ENCODE measurements around the gene CHID1. TPM values are rescaled to one million over a fixed set of nuclear protein-coding genes. Genes with fewer than 3 reads are reported as not detected.

The CHID1 gene
- total and polyA plus RNA-seq, 4 donors: 36.1 to 105 (median 80.9) TPM

GRCh38 chr11:829176-829846, 81.3 kb downstream of the CHID1 start:
- no peak for DNase-seq (ENCODE audit: low read depth in 4 of 6, low spot score in 6 of 6)
- Histone ChIP-seq H3K27ac (ENCODE audit: low read depth, low read length) (peak overlapping the region; percentile 25), H3K9me3 (ENCODE audit: control insufficient read depth, insufficient read depth, low read length) (no peaks in the 10 kb centered on the region), H3K27me3 (ENCODE audit: control insufficient read depth, insufficient read depth, low read length) (peaks cover 75% of the 10 kb centered on the region), H3K4me3 (ENCODE audit: low read depth, low read length) (peak overlapping the region; percentile 12), H3K36me3 (ENCODE audit: control insufficient read depth, insufficient read depth, low read length) (peaks cover 29% of the 10 kb centered on the region), H3K4me1 (ENCODE audit: control insufficient read depth, insufficient read depth, low read length) (peaks cover 81% of the 10 kb centered on the region)
- 17% methylated on average over 40 of the region's 40 CpGs for WGBS (ENCODE audit: insufficient coverage)

- peaks cover 75% of the 10 kb centered on the region for H3K27me3 ChIP-seq (ENCODE audit: control insufficient read depth, insufficient read depth, low read length)
- peak overlapping the region; percentile 25 for H3K27ac ChIP-seq (ENCODE audit: low read depth, low read length)
- no peak for DNase-seq (ENCODE audit: low read depth in 4 of 6, low spot score in 6 of 6)
- H3K9me3 ChIP-seq (ENCODE audit: control insufficient read depth, insufficient read depth, low read length): no peaks in the 10 kb centered on the region
- no peak overlapping the region for H3K4me3 ChIP-seq (ENCODE audit: low read depth, low read length)
- H3K4me1 ChIP-seq (ENCODE audit: control insufficient read depth, insufficient read depth, low read length): peaks cover 74% of the 10 kb centered on the region
- peaks cover 35% of the 10 kb centered on the region for H3K36me3 ChIP-seq (ENCODE audit: control insufficient read depth, insufficient read depth, low read length)
- WGBS (ENCODE audit: insufficient coverage): 38% methylated on average over 16 of the region's 21 CpGs
These were observed 82.0 kb downstream of the CHID1 start for GRCh38 chr11:828506-829175.

GRCh38 chr11:827897-828192, 82.8 kb downstream of the CHID1 start, which contains the start of gene CRACR2B:
CRACR2B (plus strand) TSS chr11:827919; CDS start chr11:828608, 689 bp downstream.
- peak within 1 kb of the TSS; percentile 25 for H3K27ac ChIP-seq (ENCODE audit: low read depth, low read length)
- peaks cover 75% of the 10 kb centered on the region for H3K27me3 ChIP-seq (ENCODE audit: control insufficient read depth, insufficient read depth, low read length)
- H3K9me3 ChIP-seq (ENCODE audit: control insufficient read depth, insufficient read depth, low read length): no peaks in the 10 kb centered on the region
- peaks cover 42% of the 10 kb centered on the region for H3K36me3 ChIP-seq (ENCODE audit: control insufficient read depth, insufficient read depth, low read length)
- 48% methylated on average over 5 of the region's 5 CpGs for WGBS (ENCODE audit: insufficient coverage)
- peaks cover 71% of the 10 kb centered on the region for H3K4me1 ChIP-seq (ENCODE audit: control insufficient read depth, insufficient read depth, low read length)
- no peak for DNase-seq (ENCODE audit: low read depth in 4 of 6, low spot score in 6 of 6)
- H3K4me3 ChIP-seq (ENCODE audit: low read depth, low read length): no peak within 1 kb of the TSS

GRCh38 chr11:827146-827896, 83.3 kb downstream of the CHID1 start:
- WGBS (ENCODE audit: insufficient coverage): 7% methylated on average over 66 of the region's 66 CpGs
- H3K9me3 ChIP-seq (ENCODE audit: control insufficient read depth, insufficient read depth, low read length): no peaks in the 10 kb centered on the region
- DNase-seq (ENCODE audit: low read depth in 4 of 6, low spot score in 6 of 6): no peak
- peaks cover 46% of the 10 kb centered on the region for H3K36me3 ChIP-seq (ENCODE audit: control insufficient read depth, insufficient read depth, low read length)
- no peak overlapping the region for H3K4me3 ChIP-seq (ENCODE audit: low read depth, low read length)
- peaks cover 68% of the 10 kb centered on the region for H3K4me1 ChIP-seq (ENCODE audit: control insufficient read depth, insufficient read depth, low read length)
- H3K27ac ChIP-seq (ENCODE audit: low read depth, low read length): no peak overlapping the region
- peaks cover 73% of the 10 kb centered on the region for H3K27me3 ChIP-seq (ENCODE audit: control insufficient read depth, insufficient read depth, low read length)

GRCh38 chr11:826836-827145, 83.8 kb downstream of the CHID1 start:
- peaks cover 68% of the 10 kb centered on the region for H3K27me3 ChIP-seq (ENCODE audit: control insufficient read depth, insufficient read depth, low read length)
- H3K4me1 ChIP-seq (ENCODE audit: control insufficient read depth, insufficient read depth, low read length): peaks cover 68% of the 10 kb centered on the region
- H3K27ac ChIP-seq (ENCODE audit: low read depth, low read length): no peak overlapping the region
- H3K36me3 ChIP-seq (ENCODE audit: control insufficient read depth, insufficient read depth, low read length): peaks cover 49% of the 10 kb centered on the region
- no peak overlapping the region for H3K4me3 ChIP-seq (ENCODE audit: low read depth, low read length)
- 2% methylated on average over 20 of the region's 22 CpGs for WGBS (ENCODE audit: insufficient coverage)
- no peaks in the 10 kb centered on the region for H3K9me3 ChIP-seq (ENCODE audit: control insufficient read depth, insufficient read depth, low read length)
- DNase-seq (ENCODE audit: low read depth in 4 of 6, low spot score in 6 of 6): no peak

GRCh38 chr11:826227-826621, 84.4 kb downstream of the CHID1 start:
- peaks cover 62% of the 10 kb centered on the region for H3K27me3 ChIP-seq (ENCODE audit: control insufficient read depth, insufficient read depth, low read length)
- no peak overlapping the region for H3K4me3 ChIP-seq (ENCODE audit: low read depth, low read length)
- WGBS (ENCODE audit: insufficient coverage): 67% methylated on average over 2 of the region's 9 CpGs
- H3K4me1 ChIP-seq (ENCODE audit: control insufficient read depth, insufficient read depth, low read length): peaks cover 68% of the 10 kb centered on the region
- H3K9me3 ChIP-seq (ENCODE audit: control insufficient read depth, insufficient read depth, low read length): no peaks in the 10 kb centered on the region
- no peak overlapping the region for H3K27ac ChIP-seq (ENCODE audit: low read depth, low read length)
- no peak for DNase-seq (ENCODE audit: low read depth in 4 of 6, low spot score in 6 of 6)
- peaks cover 54% of the 10 kb centered on the region for H3K36me3 ChIP-seq (ENCODE audit: control insufficient read depth, insufficient read depth, low read length)

- Histone ChIP-seq H3K36me3 (ENCODE audit: control insufficient read depth, insufficient read depth, low read length) (peaks cover 60% of the 10 kb centered on the region), H3K9me3 (ENCODE audit: control insufficient read depth, insufficient read depth, low read length) (no peaks in the 10 kb centered on the region), H3K4me1 (ENCODE audit: control insufficient read depth, insufficient read depth, low read length) (peaks cover 68% of the 10 kb centered on the region), H3K27ac (ENCODE audit: low read depth, low read length) (no peak overlapping the region), H3K4me3 (ENCODE audit: low read depth, low read length) (no peak overlapping the region), H3K27me3 (ENCODE audit: control insufficient read depth, insufficient read depth, low read length) (peaks cover 56% of the 10 kb centered on the region)
- 85% methylated on average over 10 of the region's 12 CpGs for WGBS (ENCODE audit: insufficient coverage)
- no peak for DNase-seq (ENCODE audit: low read depth in 4 of 6, low spot score in 6 of 6)
These were observed 85.0 kb downstream of the CHID1 start for GRCh38 chr11:825366-826226.

- Histone ChIP-seq H3K27ac (ENCODE audit: low read depth, low read length) (no peak overlapping the region), H3K4me3 (ENCODE audit: low read depth, low read length) (no peak overlapping the region), H3K9me3 (ENCODE audit: control insufficient read depth, insufficient read depth, low read length) (no peaks in the 10 kb centered on the region), H3K36me3 (ENCODE audit: control insufficient read depth, insufficient read depth, low read length) (peaks cover 63% of the 10 kb centered on the region), H3K4me1 (ENCODE audit: control insufficient read depth, insufficient read depth, low read length) (peaks cover 68% of the 10 kb centered on the region), H3K27me3 (ENCODE audit: control insufficient read depth, insufficient read depth, low read length) (peaks cover 50% of the 10 kb centered on the region)
- no peak for DNase-seq (ENCODE audit: low read depth in 4 of 6, low spot score in 6 of 6)
- 78% methylated on average over 5 of the region's 11 CpGs for WGBS (ENCODE audit: insufficient coverage)
These were observed 85.7 kb downstream of the CHID1 start for GRCh38 chr11:824942-825341.

- H3K27me3 ChIP-seq (ENCODE audit: control insufficient read depth, insufficient read depth, low read length): peaks cover 44% of the 10 kb centered on the region
- peaks cover 61% of the 10 kb centered on the region for H3K36me3 ChIP-seq (ENCODE audit: control insufficient read depth, insufficient read depth, low read length)
- H3K27ac ChIP-seq (ENCODE audit: low read depth, low read length): no peak overlapping the region
- H3K4me1 ChIP-seq (ENCODE audit: control insufficient read depth, insufficient read depth, low read length): peaks cover 62% of the 10 kb centered on the region
- H3K4me3 ChIP-seq (ENCODE audit: low read depth, low read length): no peak overlapping the region
- WGBS (ENCODE audit: insufficient coverage): 47% methylated on average over 59 of the region's 59 CpGs
- no peaks in the 10 kb centered on the region for H3K9me3 ChIP-seq (ENCODE audit: control insufficient read depth, insufficient read depth, low read length)
- no peak for DNase-seq (ENCODE audit: low read depth in 4 of 6, low spot score in 6 of 6)
These were observed 86.2 kb downstream of the CHID1 start for GRCh38 chr11:824292-824880.

Measured in spinal cord (tissue), 10 donors.